ENCODE results near the gene ZBTB44.

The ZBTB44 gene

DNA sequence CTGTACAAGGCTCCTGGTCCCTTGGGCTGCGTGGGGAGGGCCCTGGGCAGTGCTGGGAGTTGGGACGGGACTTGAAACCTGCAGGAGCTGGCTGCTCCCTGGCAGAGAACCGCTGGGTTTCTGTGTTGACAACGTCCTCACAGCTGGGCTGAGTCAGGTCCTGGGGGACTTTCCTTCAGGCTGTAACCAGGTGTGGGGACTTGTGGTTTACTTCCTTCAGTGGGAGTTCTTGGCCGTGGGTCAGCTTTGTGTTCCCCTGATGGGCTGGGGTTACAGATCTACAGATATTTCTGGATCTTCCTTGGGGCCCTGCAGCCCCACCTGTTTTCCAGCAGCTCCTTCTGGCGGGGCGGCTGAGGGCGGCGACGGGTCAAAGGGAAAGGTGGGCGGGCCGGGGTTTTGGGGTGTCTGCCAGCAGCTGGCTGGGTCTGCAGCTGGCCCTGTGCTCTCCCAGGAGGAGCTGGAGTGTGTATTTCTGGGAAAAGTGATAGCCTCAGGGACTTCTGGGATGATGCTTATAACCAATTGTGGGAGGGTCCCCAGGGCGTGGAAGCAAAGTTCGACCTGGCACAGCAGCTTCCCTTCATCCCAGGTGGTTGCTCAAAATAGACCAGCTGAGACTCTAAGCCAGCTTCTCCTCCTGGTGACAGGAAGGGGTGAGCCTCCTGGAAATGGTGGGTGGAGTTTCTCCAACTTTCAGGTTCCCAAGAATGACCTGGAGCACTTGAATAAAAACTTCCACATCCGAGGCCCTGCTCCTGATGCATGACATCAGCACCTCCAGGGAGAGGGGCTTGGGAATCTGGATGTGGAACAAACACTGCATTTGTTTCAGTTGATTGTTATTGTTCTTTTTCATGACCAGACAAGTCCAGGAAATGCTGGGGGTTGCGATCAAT is 136.0 kb downstream of the ZBTB44 start:
- DNase-seq (ENCODE audit: low read depth in 1 of 2, low spot score in 1 of 2): no peak

- no peak for DNase-seq (ENCODE audit: low read depth in 1 of 2, low spot score in 1 of 2)
These were observed 136.9 kb downstream of the ZBTB44 start for GRCh38 chr11:130177782-130178181.

All from activated CD4-positive, alpha-beta T cell treated with anti-CD3 and anti-CD28 coated beads, Interleukin-2, amount 50 U/mL, for 24 hours (primary cell).